Non-pigmented ciliary epithelial cell (primary cell): ENCODE measurements around the gene ZNF320.
A peak's percentile ranks its signal among the peaks of the same experiment; 100 is the strongest.
"Not testable (repeated sequence)": the region's sequence is repeated elsewhere in the genome, so short reads cannot be mapped to it uniquely, and the experiment has no call there.

Experiments used
- DNase-seq: peaks from one replicate; pipeline ENCODE4 v3.0.0-alpha.2; 2010; ENCODE audit warnings: low read depth

ZNF320 gene

DNA sequence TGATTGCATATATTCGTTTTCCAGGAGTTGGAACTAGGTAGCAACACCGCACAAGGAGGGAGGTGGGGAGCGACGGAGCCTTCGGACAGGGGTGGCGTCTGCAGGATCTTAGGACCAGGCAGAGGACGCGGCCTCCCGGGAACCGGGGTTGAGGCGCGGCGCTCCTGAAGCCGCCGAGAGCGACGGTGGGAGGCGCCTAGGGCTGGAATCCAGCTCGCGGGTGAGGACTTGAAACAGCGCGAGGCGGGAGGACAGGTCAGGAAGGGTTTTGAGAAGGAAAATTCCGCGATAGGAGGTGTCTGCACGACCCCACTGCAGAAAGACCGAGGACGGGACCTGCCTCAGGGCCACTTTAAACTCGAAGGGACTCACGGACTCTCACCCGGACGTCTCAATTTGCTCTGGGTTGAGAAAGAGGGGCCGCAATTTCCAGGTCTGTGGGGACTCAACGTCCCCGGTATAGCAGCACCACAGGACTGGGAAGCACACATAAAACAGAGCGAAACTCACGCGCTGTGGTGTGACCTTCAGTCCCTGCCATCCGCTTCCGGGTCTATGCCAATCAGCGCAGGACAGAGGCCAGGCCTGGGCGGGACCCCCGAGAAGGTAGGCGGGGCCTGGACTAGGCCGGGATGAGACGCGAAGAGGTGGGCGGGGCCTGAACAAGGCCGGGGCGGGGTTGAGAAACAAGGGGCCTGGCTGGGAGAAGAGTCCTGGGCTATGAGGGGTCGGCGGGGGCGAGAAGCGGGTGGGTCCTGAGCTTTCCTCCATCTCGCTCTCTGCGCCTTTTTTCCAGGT, at the start of gene ZNF320:
ZNF320 (minus strand) TSS at position 498 of the 798 bp plus-strand sequence. CDS start 7,380 bp downstream, outside the sequence.
- peak; percentile 65 for DNase-seq

DNA sequence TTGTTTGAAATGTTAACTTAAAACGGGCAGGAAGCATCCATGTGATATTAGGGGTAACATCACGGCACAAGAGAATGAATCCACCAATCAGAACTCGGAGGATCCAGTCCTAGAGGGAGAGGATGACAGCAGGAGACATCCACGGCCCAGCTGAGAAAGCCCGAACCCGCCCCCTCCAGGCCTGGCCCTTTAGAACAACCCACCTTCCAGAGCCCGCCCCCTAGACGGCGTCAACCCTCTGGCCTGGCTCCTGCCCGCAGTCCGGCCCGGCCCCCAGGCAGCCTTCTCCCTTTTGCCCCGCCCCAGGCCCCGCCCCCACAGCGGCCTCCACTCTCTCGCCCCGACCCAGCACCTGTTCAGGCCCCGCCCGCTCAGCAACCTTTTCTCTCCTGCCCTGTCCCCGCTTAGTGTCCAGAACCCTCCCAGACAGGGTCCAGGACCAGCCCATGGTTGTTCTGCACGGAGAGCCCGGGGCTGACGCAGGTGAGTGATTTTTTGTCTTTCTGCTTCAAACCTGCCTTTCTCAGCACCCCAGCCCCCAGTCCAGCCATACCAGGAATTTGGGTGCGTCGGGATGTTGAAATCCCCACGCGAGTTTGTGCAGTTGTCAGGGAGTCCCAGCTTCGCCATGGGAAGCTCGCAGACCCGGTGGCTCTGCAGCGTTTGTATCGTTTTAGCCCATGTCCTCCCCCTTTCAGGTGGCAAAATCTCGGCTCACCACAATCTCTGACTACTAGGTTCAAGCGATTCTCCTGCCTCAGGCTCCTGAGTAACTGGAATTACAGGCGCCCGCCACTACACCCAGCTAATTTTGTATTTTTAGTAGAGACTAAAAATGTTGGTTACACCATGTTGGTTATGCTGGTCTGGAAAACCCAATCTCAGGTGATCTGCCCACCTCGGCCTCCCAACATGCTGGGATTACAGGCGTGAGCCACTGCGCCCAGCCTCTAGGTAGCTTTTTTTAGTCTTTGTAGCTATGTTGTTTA, 49.2 kb upstream of the ZNF320 start:
- no peak for DNase-seq

DNA sequence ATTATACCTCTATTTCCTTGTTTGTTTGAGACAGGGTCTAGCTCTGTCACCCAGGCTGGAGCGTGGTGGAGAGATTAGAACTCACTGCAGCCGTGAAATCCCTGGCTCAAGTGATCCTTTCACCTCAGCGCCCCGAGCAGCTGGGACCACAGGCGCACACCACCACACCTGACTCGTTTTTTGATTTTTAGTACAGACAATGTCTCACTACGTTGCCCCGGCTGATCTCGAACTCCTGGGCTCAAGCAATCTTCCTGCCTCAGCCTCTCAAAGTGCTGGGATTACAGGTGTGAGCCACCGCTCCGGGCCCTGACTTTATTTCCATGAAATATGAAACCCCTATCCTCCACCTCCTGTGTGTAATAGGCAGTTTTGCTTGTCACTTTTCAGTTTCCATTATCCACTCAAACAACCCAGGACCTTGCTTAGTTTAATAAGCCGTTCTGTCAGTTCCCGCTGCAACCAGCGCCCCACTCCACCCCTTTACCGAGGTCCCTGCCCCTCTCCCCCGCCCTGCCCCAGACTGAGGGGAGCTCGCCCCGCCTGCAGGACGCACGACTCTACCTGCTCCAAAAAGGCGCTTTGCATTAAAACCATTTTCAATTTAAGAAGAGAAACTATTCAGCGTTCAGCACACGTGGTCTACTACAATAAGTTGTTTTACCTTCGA, 48.4 kb upstream of the ZNF320 start:
- DNase-seq = no peak

DNA sequence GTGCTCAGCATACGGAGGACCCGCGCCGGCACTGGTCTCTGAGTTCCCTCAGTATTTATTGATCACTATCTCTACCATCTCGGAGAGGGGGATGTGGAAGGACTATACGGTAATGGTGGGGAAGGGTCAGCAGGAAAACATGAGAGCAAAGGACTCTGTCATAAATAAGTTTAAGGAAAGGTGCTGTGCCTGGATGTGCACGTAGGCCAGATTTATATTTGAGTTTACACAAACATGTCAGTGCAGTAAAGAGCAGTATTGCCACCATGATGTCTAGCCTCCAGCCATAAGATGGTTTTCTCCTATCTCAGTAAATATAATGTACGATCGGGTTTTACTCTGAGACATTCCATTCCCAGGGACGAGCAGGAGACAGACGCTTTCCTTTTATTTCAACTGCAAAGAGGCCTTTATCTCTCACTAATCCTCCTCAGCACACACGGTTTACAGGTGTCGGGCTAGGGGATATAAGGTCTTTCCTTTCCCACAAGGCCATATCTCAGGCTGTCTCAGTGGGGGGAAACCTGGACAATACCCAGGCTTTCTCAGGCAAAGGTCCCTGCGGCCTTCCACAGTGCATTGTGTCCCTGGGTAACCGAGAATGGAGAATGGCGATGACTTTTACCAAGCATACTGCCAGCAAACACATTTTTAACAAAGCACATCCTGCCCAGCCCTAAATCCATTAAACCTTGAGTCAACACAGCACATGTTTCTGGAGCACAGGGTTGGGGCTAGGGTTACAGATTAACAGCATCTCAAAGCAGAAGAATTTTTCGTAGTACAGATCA, 47.5 kb upstream of the ZNF320 start:
- not testable (repeated sequence) for DNase-seq

DNA sequence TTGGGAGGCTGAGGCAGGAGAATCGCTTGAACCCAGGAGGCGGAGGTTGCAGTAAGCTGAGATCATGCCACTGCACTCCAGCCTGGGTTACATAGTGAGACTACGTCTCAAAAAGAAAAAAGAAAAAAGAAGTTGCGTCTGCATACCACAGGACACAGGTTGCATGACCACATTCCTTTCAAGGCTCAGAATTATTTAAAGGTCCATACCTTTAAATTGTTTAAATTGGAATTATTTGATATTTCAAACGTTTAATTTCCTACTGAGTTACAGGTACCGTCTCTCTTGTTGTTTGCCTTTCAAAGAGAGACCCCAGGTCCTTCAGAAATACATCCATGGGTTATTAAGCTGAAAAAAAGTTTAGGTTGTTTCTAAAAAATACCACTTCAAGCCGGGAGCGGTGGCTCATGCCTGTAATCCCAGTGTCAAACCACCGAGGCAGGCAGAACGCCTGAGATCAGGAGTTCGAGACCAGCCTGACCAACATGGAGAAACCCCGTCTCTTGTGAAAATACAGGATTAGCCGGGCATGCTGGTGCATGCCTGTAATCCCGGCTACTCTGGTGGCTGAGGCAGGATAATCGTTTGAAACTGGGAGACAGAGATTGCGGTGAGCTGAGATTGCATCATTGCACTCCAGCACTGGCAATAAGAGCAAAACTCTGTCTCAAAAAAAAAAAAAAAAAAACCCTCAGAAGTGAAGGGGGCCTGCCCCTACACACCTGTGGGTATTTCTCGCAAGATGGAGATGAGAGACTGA, 46.6 kb upstream of the ZNF320 start:
- DNase-seq = no peak

DNA sequence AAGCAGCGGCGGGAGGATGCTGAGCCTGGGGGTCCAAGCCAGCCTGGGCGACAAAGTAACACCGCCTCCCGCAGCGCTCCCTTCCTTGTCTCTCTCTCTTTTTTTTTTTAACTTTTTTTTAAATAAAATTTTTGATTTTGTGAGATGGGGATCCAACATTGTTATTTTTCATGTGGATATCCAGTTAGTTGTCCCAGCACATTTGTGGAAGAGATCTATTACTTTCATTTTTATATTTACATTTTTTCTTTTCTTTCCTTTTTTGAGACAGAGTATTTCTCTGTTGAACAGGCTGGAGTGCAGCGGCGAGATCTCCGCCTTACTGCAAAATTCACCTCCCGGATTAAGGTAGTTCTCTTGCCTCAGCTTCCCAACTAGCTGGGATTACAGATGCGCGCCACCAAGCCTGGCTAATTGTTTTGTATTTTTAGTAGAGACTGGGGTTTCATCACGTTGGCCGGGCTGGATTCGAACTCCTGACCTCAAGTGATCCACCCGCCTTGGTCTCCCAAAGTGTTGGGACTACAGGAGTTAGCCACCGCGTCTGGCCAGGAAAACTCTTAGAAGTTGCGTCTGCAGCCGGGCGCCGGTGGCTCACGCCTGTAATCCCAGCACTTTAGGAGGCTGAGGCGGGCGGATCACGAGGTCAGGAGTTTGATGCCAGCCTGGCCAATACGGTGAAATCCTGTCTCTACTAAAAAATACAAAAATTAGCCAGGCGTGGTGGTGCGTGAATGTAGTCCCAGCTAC, 45.9 kb upstream of the ZNF320 start:
- DNase-seq = no peak

DNA sequence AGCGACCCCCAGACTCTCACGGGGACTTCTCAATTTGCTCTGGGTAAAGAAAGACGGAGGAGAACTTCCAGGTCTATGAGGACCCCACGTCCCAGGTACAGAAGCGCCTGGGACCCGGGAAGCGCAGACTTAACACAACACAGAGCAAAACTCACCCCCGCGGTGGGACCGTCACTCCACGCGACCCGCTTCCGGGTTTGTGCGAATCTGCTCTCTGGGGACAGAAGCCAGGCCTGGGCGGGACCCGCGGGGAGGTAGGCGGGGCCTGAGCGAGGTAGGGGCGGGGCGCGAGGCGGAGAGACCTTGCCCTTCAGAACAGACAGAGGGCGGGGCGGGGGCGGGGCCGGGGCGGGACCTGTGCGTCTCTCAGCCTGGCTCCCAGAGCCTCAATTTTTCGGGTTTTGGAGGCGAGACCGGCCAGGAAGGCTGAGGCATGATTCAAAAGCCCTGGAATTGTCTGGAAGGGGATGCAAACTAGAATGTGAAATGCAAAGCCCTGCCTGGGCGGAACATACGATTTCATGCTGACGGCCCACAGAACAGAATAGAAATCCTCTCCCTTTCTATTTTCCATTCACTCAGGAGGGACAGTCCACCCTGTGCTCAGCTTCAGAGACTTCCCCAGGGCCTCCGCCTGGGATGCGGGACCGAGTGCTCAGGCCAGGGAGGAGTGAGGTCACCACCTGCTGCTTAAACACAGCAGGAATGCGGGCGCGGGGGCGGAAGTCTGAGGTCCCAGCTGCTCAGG, 45.1 kb upstream of the ZNF320 start:
- peak; percentile 52 for DNase-seq

DNA sequence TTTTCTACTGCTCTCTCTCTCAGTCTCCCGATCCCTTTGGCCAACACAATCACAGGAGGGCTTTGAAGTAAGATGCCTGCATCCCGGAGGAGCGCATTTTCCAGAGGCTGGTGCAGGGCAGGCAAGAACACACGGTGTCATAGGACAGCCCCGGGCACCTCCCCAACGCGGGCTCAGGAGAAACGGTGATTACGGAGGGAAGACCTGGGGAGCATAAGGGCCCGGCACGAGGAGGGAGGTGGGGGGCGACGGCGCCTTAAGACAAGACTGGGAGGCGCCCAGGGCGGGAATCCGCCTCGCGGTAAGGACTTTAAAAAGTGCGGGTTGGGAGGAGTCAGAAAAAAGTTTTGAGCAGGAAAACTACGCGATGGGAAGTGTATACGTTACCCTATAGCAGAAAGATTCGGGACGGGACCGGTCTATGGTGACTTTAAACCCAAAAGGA, 44.5 kb upstream of the ZNF320 start:
- no peak for DNase-seq

DNA sequence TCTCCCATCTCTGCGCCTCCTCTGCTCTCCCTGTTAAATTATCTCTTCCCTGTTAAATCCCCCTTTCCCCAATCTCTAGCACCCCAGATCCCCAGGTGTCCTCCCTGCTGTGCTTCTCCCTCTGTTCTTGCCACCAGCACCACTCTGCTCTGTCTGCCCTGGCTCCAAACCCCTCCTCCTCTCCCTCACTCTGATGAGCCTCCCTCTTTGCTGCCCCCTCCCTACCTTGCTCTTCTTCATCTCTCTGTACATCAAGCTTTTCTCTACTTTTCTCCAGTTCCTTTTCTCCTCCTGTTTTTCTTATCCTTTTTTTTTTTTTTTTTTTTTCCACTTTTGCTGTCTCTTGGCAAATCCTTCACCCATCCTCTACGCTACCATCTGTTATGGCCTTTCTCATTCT, 44.1 kb upstream of the ZNF320 start:
- DNase-seq = not testable (repeated sequence)

DNA sequence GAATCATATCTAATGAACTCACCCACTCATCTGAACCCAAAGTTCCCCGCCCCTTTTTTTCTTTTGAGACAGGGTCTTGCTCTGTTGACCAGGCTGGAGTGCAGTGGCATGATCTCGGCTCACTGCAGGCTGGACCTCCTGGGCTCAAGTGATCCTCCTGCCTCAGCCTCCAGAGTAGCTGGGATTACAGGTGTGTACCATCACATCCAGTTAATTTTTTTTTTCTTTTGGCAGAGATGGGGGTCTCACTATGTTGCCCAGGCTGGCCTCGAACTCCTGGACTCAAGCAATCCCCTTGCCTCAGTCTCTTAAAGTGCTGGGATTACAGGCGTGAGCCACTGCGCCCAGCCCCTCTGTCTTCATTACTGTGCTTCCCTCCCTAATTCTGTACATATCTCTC, 43.5 kb upstream of the ZNF320 start:
- DNase-seq = not testable (repeated sequence)

DNA sequence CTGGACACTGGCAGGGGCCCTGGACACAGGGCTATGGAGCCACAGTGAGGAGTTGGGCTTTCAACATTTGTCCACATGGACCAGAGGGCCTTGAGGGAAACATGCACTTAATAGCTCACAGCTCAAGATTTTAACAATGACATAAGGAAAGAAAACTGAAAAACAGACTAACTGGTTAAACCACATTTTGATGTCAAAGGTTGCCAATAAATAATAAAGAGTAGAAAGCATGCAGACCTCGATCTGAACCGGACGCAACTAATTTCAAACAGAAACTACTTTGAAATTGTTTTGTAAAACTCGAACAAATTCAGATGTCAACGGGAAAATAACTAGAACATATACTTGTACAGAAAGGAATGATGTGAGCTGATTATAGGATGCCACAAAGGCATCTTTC, 41.3 kb upstream of the ZNF320 start:
- no peak for DNase-seq

DNA sequence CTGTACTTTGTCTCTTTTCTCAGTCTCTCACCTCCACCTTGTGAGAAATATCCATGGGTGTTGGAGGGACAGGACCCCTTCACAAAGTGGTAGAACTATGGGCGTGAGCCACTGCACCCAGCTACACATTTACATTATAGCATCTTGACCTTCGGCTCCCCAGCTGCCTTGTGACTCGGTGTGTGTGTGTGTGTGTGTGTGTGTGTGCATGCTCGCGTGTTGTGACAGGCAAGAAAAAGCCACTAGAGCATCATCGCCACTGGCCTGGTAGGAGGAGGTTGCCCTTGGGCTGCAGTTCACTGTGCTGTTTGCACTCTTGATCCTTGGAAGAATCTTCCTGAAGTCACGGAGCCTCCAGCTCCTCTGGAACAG, 39.5 kb upstream of the ZNF320 start:
- no peak for DNase-seq

DNA sequence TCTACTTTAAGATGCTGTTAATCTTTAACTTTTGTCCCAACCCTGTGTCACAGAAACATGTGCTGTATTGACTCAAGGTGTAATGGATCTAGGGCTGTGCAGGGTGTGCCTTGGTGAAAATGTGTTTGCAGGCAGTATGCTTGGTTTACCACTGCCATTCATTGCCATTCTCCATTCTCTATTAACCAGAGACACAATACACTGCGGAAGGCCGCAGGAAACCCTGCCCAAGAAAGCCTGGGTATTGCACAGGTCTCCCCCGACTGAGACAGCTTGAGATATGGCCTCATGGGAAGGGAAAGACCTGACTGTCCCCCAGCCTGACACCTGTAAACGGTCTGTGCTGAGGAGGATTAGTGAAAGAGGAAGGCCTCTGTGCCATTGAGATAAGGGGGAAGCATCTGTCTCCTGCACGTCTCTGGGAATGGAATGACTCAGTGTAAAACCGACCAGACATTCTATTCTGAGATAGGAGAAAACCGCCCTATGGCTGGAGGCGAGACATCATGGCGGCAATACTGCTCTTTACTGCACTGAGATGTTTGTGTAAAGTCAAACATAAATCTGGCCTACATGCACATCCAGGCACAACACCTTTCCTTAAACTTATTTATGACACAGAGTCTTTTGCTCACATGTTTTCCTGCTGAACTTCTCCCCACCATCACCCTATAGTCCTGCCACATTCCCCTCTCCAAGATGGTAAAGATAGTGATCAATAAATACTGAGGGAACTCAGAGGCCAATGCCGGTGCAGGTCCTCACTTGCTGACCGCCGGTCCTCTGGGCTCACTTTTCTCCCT, 38.9 kb upstream of the ZNF320 start:
- DNase-seq = no peak

DNA sequence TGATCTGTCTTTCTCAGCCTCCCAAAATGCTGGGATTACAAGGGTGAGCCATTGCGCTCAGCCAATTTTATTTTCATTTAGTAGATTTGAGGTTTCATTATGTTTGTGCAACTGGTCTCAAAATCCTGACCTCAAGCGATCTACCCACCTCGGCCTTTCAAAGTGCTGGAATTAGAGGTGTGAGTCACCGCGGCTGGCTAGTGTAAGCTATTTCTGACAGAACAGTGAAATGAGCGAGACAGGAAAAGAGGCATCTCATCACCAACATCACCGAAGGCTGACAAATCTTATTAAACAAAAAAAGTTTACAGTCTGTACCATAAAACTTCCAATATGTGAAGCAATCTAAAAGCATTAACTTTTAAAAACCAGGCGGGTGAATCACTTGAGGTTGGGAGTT, 38.0 kb upstream of the ZNF320 start:
- DNase-seq = peak; percentile 67

DNA sequence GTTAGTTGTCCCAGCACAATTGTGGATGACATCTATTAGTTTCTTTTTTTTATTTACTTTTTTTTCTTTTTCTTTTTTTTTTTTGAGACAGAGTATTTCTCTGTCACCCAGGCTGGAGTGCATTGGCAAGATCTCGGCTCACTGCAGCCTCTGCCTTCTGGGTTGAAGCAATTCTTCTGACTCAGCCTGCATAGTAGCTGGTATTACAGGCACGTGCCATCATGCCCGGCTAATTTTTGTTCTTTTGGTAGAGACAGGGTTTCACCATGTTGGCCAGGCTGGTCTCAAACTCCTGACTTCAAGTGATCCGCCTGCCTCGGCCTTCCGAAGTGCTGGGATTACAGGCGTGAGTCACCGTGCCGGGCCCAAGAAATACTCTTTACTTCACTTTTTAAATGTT, 27.2 kb upstream of the ZNF320 start:
- not testable (repeated sequence) for DNase-seq

DNA sequence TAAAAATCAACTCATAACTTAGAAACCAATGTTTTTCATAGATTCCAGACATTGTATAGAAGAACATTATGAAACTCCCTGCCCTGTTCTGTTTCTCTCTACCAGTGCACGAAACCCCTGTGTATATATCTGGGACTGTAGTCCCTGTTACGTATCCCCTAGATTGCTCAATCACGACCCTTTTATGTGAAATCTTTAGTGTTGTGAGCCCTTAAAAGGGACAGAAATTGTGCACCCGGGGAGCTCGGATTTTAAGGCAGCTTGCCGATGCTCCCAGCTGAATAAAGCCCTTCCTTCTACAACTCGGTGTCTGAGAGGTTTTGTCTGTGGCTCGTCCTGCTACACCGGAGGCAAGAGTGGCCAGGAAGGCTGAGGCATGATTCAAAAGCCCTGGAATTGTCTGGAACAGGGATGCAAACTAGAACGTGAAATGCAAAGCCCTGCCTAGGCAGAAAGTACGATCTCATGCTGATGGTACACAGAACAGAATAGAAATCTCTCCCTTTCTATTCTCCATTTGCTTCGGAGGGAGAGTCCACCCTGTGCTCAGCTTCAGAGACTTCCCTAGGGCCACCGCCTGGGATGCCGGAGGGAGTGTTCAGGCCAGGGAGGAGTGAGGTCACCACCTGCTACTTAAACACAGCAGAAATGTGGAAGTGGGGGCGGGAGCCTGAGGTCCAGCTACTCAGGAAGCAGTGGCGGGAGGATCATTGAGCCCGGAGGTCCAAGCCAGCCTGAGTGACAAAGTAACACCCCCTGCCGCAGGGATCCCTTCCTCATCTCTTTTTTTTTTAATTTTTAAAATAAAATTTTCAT, 26.6 kb upstream of the ZNF320 start:
- no peak for DNase-seq
